ENCODE data around the gene ASGR2.
"Not testable (repeated sequence)": the region's sequence is repeated elsewhere in the genome, so short reads cannot be mapped to it uniquely, and the experiment has no call there.

Gene ASGR2

DNA sequence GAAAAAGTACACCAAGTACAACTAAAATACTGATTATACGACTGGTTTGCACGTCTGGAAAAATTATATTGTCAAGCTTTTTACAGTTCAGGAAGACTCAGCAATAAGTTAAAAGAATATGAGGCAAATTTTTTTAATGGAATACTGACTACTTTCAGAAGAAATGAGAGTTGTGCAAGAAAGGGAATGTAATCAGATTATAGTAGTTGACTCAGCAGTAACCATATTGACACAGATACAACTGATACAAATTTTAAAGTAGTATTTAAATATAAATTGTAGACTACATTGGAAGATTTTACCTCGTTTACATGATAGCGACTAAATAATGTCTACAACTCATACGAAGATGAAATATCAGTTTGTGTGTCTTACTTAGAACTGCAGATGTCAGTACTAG is 16.7 kb downstream of the ASGR2 start:
- DNase-seq: no peak

DNA sequence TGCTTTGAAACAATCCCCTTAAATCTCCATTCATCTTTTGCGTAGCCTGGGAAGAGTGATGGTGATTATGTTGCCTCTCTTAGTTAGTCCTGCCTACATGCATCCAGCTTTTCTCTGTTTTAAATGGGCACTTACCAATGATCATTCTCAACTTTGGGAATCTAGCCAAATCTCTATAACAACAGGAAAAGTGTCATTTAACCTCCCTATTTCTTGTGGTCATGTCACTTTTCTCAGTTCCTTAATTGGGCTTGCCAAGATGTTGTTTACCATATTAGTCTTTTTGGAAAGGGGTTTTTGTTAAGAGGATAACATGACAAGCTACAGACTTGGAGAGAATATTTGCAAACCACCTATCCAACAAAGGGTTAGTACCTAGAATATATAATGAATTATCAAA is 19.0 kb downstream of the ASGR2 start:
- no peak for DNase-seq

DNA sequence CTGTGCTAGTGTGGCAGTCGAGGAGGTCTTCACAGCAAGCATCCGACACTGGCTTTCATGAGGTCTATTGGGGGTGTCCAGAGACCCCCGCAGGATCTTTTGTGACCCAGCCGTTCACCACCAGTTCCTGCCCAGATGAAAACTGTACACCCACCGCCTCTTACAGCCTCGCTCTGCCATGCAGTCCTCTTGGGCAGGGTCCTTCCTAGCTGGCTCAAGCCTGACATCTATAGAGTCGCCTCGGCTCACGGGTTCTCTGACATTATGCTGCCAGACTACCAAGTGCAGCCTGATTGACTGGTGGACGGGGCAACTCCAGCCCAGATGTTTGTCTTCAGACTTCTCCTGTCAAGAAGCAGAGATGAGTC is 20.0 kb downstream of the ASGR2 start:
- DNase-seq: no peak

DNA sequence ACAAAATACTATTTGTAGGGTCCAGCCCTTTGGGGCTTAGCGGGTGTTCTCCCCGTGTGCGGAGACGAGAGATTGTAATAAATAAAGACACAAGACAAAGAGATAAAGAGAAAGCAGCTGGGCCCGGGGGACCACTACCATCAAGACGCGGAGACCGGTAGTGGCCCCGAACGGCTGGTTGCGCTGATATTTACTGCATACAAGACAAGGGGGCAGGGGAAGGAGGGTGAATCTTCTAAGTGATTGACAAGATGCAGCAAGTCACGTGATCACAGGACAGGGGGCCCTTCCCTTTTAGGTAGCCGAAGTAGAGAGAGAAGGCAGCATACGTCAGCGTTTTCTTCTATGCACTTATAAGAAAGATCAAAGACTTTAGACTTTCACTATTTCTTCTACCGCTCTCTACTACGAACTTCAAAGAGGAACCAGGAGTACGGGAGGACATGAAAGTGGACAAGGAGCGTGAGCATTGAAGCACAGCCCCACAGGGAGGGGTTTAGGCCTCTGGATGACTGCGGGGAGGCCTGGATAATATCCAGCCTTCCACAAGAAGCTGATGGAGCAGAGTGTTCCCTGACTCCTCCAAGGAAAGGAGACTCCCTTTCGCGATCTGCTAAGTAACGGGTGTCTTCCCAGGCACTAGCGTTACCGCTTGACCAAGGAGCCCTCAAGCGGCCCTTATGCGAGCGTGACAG is 23.2 kb downstream of the ASGR2 start:
- not testable (repeated sequence) for DNase-seq

DNA sequence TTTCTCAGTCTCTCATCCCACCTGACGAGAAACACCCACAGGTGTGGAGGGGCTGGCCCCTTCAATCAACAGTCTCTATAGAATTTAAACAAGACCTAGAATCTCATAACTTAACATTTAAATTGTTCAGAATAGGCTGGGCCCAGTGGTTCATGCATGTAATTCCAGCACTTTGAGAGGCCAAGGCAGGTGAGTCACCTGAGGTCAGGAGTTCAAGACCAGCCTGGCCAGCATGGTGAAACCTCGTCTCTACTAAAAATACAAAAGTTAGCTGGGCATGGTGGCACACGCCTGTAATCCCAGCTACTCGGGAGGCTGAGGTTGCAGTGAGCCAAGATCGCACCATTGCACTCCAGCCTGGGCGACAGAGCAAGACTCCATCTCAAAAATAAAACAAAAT is 25.1 kb downstream of the ASGR2 start:
- DNase-seq: not testable (repeated sequence)

DNA sequence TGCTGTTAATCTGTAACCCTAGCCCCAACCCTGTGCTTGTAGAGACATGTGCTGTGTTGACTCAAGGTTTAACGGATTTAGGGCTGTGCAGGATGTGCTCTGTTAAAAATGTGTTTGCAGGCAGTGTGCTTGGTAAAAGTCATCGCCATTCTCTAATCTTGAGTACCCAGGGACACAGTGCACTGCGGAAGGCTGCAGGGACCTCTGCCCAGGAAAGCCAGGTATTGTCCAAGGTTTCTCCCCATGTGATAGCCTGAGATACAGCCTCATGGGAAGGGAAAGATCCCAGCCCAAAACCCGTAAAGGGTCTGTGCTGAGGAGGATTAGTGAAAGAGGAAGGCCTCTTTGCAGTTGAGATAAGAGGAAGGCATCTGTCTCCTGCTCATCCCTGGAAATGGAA is 26.2 kb downstream of the ASGR2 start:
- DNase-seq: not testable (repeated sequence)

DNA sequence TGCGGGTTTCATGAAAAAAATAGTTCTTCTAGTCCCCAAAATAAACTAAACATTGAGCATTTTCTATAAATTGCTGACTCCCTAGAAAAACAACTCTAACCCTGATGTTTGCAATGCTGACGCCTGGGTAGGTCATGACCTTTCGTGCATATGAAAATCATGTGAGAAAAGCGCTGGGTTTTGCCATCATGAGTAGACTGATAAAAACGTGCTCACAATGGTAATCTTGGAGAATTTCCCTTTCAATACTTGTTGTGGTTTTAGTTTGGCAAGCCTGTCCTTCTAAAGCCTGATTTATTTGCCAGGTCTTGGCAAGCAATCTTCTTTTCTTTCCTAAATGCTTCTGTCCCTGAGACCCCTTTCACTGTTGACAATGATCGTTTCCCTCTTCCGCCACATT is 30.5 kb downstream of the ASGR2 start:
- no peak for DNase-seq

DNA sequence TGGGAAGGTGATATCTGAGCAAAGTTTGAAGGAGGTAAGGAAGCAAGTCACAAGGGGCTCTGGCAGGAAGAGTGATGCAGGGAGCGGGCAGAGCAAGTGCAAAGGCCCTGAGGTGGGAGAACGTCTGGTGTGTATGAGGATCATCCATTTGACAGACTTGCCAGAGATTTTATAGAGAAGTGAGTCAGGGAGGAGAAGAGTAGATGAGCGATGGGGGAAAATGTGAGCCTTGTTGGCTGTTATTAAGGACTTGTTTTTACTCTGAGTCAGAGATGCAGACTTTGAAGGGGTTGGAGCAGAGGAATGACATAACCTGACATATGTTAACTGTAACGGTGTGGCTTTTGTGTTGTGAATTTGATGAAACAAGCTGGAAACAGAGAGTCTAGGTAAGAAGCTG is 31.0 kb downstream of the ASGR2 start:
- DNase-seq: no peak

DNA sequence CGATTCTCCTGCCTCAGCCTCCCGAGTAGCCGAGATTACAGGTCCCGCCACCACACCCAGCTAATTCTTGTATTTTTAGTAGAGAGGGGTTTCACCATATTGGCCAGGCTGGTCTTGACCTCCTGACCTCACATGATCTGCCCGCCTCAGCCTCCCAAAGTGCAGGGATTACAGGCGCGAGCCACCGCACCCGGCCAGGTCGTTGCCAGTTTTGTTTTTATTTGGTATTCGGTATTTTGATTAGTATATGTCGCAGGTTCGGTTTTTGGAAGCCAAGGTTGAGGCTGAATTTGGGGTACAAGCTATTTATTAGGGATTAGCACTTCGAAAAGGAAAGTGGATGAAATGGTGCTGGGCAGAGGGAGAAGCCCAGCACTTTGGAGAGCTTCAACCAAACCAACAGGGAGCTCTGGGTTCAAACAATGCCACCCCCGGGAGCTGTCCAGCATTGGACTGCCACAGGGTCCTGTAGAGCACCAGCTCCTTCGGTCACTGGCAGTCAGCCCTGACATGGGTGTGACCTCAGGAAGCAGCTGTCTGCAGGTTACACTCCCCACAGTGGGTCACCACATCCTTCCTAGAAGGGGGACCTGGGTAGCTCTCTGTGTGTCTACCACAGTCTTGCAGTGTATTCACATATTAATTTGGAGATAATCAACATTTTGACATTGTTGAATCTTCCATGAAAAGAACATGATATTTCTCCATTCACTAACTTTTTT is 33.1 kb downstream of the ASGR2 start:
- DNase-seq: no peak

DNA sequence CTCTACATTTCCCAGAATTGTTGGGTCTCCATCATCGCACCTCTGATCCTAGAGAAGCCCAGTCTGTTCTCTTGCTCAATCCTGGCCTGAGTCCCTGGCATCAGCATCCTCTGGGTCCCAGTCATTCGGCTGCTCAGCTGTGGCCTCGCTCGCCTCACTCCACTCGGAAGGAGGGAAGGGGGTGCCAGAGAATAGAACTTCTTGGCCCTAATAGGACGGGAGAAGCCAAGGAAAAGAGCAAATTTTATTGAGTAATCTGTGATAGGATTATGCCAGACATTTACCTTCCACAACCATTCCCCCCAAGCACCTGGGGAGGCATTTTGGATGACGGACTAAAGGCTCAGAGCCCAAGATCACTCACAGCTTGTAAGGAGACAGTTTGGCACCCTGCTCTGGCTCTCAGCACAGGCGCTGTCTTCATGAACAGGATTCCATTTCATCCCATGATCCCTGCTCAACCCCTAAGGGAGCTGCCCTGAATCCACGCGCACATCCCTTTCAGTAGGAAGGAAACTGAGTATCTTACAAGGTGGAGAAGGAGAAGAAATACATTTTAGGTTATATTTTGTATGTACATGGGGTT is 34.1 kb downstream of the ASGR2 start:
- DNase-seq: no peak

DNA sequence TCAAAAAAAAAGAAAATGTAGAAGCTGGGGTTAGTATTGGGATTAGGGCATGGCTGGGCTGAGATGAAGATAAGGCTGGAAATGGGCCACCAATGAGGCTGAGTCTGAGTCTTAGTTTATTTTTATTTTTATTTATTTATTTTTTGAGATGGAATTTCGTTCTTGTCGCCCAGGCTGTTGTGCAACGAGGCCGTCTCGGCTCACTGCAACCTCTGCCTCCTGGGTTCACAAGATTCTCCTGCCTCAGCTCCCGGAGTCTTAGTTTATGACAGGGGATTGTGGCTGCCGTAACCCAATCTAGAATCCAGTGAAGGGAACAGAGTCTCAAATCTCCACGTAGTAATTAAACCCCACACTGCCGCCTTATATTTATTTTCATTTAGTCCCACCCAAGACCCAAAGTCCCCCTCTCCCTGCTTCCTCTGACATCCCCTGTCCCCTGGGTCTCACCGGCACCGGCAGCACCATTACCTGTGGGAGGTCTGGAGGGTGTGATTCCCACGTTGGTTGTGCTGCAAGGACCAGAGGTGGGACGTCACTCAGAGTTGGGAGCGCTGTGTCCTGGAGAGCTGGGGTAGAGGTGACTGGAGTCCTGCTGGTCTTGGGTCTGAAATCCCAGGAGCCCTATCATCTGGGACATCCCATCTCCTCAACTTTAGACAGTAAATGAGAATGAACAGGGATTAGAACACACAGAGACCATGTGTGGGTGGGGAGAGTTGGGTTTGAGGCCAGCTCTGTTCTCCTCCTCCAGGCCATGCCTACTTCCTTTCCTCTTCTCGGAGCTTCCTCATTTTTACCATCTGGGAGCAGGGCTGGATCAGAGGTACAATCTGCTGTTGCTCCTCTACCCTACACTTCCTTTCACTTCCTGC is 34.8 kb downstream of the ASGR2 start, which contains the start of gene CLEC10A:
Gene CLEC10A, minus strand, starts transcription at position 671 of the 875 bp plus-strand sequence. CDS start 1,439 bp downstream, outside the sequence.
- no peak for DNase-seq

DNA sequence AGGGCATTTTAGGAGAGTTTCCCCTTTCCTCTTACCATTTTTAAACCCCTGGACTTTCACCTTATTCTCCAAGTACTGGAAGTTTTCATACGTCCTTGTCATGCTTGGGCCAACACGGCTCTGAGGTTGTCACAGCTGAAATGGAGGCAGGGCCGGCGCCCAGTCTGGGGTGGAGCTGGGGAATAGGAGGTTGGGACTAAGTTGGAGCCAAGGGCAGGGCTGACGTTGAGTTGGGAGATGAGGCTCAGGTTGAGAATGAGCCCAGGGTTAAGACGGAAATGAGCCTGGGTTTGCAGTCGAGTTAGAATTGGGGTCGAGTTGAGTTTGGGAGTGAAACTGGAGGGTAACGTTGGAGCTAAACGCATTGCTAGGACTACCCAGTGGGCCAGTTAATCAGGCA is 35.9 kb downstream of the ASGR2 start:
- DNase-seq: no peak

DNA sequence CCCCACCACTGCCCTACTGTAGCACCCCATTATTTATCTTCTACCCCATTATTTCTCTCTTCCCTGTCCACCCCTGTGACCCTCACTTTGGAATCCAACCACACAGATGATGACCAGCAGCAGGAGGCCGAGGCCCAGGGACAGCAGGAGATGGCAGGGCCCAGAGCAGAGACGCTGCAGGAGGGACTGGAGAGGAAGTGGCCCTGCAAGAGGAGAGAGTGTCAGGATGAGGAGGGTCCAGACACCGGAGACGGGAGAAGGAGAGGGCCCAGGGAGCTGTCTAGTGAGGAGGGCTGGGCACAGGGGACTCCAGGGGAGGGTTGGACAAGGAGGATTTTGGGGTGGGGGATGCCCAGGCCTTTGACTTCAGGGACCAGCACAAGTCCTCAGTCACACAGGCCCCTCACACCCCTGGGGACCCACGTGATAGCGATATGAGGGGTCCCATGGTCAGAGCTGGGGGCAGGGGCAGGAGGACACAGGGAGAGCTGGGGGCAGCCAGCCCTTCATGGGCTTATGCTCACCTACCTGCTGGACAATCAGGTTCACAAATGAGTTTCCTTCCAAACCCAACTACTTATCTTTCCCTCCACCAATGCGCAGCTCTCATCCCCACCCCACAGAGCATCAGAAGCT is 36.6 kb downstream of the ASGR2 start:
- no peak for DNase-seq

DNA sequence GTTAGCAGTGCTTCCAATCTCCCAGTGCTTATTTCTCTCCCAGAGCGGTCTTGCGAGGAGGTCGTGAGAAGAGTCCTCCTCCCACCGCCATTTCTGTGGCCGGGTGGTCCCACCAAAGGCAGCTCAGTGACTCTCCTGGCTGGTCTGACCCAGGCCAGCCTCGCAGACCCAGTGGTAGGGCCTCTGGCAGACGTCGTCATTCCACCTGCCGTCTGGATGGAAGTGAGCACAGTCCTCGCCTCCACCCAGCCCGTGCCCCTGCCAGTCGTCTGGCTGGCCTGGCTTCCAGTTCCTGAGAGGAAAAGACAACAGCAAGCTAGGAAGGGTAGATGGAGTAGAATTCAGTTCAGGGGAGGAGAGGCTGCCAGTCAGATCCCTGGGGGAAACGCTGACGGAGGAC is 39.7 kb downstream of the ASGR2 start:
- DNase-seq: no peak

DNA sequence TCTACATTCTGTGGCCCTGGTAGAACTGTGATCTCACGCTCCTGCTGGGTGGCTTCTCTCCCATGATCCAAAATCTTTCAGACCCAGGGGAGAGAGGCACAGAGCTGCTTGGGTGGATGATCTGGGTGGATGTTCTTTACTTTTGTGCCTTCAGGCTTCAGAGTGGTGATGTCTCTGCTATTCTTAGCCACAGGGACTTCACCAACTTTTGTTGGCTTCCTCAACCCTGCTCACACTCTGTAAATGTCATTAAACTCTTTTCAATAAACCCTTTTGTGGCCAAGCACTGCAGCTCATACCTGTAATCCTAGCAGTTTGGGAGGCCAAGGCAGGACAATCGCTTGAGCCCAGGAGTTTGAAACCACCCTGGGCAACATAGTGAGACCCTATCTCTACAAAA is 42.2 kb downstream of the ASGR2 start:
- DNase-seq: no peak

DNA sequence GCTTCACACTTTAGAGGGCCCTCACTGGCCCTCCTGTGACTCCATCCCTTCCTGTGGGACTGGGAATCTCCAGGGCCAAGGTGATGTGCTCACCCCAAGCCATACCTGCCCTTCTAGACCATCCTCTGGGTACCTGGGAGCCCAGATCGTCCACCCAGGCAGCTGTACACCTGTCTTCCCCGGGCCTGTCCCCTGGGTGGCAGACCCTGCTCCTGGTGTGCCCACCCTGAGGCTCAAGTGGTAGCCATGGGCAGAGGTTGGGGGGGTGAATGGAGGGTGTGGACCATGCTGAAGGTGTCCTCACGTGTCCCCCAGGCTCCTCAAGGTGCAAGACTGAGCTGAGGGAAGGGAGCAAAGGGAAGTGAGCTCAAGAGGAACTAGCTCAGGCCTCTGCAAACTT is 43.9 kb downstream of the ASGR2 start:
- no peak for DNase-seq

DNA sequence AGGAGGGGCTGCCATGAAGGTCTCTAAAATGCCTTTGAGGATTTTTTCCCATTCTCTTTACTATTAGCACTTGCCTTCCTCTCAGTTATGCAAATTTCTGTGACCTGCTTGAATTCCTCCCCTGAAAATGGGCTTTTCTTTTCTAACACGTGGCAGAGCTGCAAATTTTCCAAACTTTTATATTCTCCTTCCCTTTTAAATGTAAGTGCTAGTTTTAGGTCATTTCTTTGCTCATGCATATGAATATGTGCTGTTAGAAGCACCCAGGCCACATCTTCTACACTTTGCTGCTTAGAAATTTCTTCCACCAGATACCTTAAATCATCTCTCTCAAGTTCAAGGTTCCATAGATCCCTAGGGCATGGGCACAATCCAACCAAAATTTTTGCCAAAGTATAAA is 46.4 kb downstream of the ASGR2 start:
- DNase-seq: no peak

DNA sequence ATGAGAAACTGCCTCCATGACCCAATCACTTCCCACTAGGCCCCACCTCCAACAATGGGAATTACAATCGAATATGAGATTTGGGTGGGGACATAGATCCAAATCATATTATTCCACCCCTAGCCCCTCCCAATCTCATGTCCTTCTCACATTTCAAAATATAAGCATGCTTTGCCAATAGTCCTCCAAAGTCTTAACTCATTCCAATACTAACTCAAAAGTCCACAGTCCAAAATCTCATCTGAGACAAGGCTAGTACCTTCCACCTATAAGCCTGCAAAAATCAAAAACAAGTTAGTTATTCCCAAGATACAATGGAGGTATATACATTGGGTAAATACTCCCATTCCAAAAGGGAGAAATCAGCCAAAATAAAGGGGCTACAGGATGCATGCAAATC is 47.4 kb downstream of the ASGR2 start:
- DNase-seq: no peak

DNA sequence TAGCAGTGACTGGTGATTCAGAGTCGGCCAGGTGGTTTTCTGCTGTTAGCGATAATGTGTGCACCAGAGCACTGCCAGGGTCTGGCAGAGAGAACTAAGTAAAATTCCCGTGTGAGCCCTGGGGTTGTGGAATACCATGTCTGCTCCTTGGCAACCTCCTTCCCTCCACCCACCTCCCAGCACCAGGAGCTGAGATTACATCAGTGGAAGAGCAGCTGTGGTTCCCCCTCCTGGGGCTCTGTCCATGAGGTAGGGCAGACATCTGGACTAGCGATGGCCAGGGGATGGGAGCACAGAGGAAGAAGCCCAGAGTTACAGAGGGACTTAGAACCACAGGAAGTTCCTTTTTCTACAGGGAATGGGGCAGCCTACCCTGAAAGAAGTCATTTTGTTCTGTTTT is 50.4 kb downstream of the ASGR2 start:
- no peak for DNase-seq

DNA sequence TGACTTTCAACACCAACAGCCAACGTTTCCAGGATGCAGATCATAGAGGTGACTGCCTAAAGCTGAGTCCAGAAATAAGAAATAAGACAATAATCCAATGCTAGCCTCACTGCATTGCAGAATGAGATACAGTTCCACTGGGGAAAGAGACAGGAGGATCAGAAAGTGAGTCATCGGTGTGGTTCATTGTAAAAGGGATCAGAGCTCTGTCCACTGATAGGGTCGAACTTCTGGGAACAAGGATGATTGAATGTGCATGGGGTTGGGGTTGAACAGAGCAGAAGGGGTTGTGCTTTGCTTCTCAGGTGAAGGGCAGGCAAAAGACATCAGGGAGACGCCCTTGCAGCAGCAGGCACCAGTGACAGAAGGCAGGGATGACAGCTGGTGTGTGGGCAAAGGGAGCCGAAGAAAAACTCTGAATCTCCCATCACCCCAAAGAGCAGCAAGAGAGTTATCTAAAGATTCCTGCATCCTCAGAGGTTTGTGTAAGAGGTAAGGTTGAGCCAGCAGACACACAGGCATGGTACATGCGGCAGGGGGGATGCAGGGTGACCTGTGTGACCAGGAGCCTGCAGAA is 51.0 kb downstream of the ASGR2 start:
- DNase-seq: no peak

DNA sequence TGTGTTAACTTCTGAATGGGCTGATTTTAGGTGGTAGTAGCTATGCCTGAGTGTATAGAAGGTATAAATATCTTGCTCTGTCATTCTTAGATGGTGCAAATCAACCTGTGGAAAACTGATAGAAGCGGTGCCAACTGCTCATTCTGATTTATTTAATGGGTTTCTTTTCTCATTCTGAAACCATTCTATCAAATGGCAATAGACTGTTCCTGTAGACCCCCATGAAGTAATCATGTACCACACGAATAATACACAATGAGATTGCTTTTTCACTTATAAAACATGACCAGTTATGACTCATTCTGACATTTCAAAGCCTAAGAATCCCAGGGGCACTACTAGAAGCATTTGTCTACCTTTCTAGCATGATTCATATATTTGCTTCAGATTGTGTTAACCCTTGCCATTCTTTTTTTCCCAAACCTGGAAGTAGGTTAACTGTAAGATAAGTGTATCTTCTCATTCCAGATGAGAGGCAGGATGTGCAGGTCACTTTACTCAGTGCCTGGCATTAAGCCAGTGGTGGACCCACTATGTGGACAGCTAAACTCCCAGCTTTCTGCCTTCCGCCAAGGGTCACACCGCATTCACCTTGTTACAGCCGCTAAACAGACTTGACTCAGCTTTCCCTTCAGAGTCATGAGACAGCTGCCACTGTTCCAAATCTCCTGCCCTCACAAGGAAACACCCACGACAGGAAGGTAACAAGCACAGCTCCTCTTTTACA is 54.3 kb downstream of the ASGR2 start:
- DNase-seq: no peak

Measured in effector CD4-positive, alpha-beta T cell (primary cell).